ENCODE data around the gene SNIP1.
"Not testable (repeated sequence)": the region's sequence is repeated elsewhere in the genome, so short reads cannot be mapped to it uniquely, and the experiment has no call there.

DNA sequence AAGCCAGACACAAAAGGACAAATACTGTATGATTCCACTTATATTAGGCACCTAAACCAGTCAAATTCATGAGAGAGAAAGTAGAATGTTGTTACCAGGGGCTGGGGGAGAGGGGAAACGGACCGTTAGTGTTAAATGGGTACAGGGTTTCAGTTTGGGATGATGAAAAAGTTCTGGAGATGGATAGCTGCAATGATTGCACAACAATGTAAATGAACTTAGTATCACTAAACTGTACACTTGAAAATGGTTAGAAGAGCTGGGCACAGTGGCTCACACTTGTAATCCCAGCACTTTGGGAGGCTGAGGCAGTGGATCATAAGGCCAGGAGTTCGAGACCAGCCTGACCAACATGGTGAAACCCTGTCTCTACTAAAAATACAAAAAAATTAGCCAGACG lies 30.5 kb upstream of the SNIP1 start:
- TF ChIP-seq BACH1 (IDR thresholded peaks at IDR 0.05; ENCODE audit: low read length); BRCA1 (IDR thresholded peaks at IDR 0.05; ENCODE audit: low read depth, low read length); POLR2A (IDR thresholded peaks at IDR 0.05; ENCODE audit: control extremely low read depth in 1 of 2, low read depth in 2 of 2, low read length in 2 of 2); JUN (IDR thresholded peaks at IDR 0.05; ENCODE audit: low read depth, low read length): not testable (repeated sequence)
- TF ChIP-seq, protein P1, sequence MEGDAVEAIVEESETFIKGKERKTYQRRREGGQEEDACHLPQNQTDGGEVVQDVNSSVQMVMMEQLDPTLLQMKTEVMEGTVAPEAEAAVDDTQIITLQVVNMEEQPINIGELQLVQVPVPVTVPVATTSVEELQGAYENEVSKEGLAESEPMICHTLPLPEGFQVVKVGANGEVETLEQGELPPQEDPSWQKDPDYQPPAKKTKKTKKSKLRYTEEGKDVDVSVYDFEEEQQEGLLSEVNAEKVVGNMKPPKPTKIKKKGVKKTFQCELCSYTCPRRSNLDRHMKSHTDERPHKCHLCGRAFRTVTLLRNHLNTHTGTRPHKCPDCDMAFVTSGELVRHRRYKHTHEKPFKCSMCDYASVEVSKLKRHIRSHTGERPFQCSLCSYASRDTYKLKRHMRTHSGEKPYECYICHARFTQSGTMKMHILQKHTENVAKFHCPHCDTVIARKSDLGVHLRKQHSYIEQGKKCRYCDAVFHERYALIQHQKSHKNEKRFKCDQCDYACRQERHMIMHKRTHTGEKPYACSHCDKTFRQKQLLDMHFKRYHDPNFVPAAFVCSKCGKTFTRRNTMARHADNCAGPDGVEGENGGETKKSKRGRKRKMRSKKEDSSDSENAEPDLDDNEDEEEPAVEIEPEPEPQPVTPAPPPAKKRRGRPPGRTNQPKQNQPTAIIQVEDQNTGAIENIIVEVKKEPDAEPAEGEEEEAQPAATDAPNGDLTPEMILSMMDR (IDR thresholded peaks at IDR 0.05; ENCODE audit: control extremely low read depth in 1 of 3, insufficient read depth in 1 of 3, low read depth in 1 of 3, low read length in 3 of 3) = not testable (repeated sequence)
